Subcutaneous abdominal adipose tissue (tissue), 5 donors: ENCODE data around the gene PITPNB.

Experiments used
- H3K27ac ChIP-seq: one replicate; pipeline ENCODE4 v1.7.0; 2013; ENCODE audit warnings: low read depth, mild to moderate bottlenecking, inconsistent platforms, low read length, moderate library complexity
- H3K27me3 ChIP-seq, 5 donors: one replicate each; pipeline ENCODE4 v1.7.0; 2013; ENCODE audit warnings: low read length in 5 of 5, inconsistent platforms in 1 of 5; ENCODE audit not compliant: control insufficient read depth in 5 of 5, insufficient read depth in 4 of 5
- H3K36me3 ChIP-seq, 5 donors: one replicate each; pipeline ENCODE4 v1.7.0; 2013; ENCODE audit warnings: low read length in 5 of 5; ENCODE audit not compliant: control insufficient read depth in 5 of 5, insufficient read depth in 5 of 5
- H3K4me1 ChIP-seq, 5 donors: one replicate each; pipeline ENCODE4 v1.7.0; 2013; ENCODE audit warnings: low read length in 5 of 5, mild to moderate bottlenecking in 3 of 5, moderate library complexity in 1 of 5; ENCODE audit not compliant: control insufficient read depth in 5 of 5, insufficient read depth in 5 of 5
- H3K4me3 ChIP-seq, 5 donors: one replicate each; pipeline ENCODE4 v1.7.0; 2013; ENCODE audit warnings: low read length in 5 of 5, low read depth in 1 of 5
- H3K9ac ChIP-seq, 5 donors: one replicate each; pipeline ENCODE4 v1.7.0; 2013; ENCODE audit warnings: low read length in 5 of 5, mild to moderate bottlenecking in 4 of 5, moderate library complexity in 3 of 5
- H3K9me3 ChIP-seq, 5 donors: one replicate each; pipeline ENCODE4 v1.7.0; 2013; ENCODE audit warnings: low read length in 5 of 5; ENCODE audit not compliant: control insufficient read depth in 5 of 5
- donor health status: healthy.
- donor health status: healthy.
- donor health status: healthy.
- donor health status: healthy.
- donor health status: healthy.

The PITPNB gene

DNA sequence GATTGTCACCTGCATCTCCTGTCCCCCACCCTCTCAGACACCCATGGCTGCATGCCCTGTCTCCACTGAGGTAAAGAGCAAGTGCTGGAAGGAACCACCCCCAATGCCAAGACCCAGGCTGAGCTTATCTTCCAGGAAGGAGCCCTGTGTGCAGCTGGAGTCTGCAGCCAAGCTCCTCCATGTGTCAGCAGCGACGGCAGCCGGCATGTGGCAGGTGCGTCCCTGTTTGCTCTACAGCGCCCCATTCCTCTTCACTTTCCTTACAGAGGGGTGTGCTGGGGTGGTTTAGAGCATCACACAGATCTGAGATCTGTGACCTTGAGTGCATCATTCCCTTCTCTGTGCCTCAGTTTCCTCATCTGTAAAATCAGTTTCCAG lies 109.8 kb downstream of the PITPNB start:
- H3K9me3 ChIP-seq: no peaks in the 10 kb centered on the region
- no peak overlapping the region for H3K9ac ChIP-seq
- H3K4me3 ChIP-seq: no peak overlapping the region
- no peaks in the 10 kb centered on the region for H3K36me3 ChIP-seq
- H3K4me1 ChIP-seq: peaks cover 0 to 21% (median 13%) of the 10 kb centered on the region in 5 donors
- H3K27ac ChIP-seq: no peak overlapping the region
- no peaks in the 10 kb centered on the region for H3K27me3 ChIP-seq

DNA sequence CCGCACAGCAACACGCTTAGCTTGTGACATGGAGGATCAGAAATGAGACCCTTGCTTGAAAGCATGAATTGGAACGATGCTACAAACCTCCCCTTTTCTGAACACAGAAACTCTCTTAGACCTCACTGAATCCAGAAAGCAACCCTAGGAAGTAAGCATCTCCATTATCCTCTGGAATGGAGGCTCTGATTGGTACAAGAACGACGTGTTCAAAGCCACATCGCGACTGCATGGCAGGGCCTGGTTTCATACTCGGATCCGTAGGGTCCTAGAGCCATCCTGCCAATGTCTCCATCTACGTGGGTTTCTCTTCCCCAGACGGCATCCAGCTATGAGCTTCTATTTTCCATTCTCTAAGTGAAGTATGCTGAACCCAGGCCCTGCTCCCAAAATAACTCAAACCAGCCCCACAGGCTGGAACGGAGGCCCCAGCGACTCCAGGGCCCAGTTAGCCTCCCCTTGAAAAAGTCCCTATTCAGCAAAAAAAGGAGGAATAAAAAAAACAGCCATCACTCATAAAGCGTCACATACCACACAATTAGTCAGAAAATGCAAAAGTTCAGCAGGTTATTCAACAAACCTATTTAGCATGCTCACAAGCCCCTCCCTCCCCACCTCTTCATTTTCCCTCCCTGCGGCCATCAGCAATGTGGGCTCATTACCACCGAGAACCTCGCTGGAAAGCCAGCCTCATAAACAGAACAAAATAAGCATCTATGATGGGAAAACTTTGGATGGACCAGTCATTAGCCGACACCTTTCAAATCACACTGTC lies 110.4 kb downstream of the PITPNB start:
- Histone ChIP-seq H3K4me3 (no peak overlapping the region), H3K27ac (no peak overlapping the region), H3K9me3 (no peaks in the 10 kb centered on the region), H3K4me1 (peaks cover 0 to 21% (median 13%) of the 10 kb centered on the region in 5 donors), H3K9ac (no peak overlapping the region), H3K27me3 (no peaks in the 10 kb centered on the region), H3K36me3 (no peaks in the 10 kb centered on the region)

DNA sequence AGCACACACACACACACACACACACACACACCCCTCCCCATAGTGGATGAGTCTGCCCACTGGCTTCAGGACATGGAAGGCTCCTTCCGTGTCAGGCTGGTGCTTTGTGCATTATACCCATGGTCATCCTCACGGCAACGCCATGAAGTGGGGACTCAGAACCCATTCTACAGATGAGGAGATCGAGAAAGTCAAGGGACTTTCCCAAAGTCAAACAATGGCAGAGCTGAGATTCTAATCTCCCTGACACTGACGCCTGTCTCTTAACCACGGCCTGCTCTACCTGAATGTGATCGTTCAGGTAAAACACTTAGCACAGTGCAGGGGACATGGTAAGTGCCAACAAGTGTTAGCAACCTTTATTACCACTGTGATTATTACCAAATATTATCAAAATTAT lies 113.2 kb downstream of the PITPNB start:
- H3K9me3 ChIP-seq: no peaks in the 10 kb centered on the region
- H3K27me3 ChIP-seq: no peaks in the 10 kb centered on the region
- no peak overlapping the region for H3K27ac ChIP-seq
- H3K4me1 ChIP-seq: peaks cover 1 to 33% (median 18%) of the 10 kb centered on the region in 5 donors
- H3K9ac ChIP-seq: no peak overlapping the region
- H3K4me3 ChIP-seq: no peak overlapping the region
- H3K36me3 ChIP-seq: no peaks in the 10 kb centered on the region

DNA sequence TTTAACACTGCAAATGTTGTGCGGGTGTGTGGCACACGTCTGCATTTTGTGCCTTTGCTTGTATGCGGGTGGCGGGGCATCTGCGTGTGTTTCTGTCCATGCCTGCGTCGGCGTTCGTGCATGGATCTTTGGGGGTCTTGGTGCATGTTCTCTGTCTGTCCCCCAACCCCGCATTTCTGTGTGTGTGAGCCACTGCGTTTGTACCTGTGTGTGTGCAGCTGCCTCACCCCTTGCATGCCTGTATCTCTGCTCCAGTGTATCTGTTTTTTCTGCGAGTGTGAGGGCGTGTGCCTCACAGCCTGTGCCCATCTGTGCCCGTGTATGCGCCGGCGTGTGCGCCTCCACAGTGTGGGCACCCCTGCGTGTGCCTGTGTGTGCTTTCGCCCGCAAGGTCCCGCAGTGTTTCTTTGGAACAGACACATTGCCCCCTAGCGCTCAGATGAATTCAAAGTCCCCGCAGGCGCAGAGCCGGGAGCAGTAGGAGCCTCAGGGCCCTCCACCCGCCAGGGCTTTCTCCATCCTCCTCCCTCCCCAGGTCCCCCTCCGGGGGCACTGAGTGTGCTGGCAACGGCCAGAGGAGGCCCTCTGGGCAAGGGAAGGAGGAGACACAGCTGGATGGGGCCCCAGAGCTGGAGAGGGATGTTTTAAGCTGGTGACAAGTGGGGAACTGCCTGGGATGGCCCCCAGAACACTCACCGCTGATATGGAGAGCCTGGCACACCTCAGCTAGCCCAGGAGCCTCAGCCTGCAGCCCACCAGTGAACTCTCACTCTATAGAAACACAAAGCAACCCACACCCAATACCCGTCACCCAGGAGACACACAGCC lies 114.4 kb downstream of the PITPNB start:
- H3K9me3 ChIP-seq: no peaks in the 10 kb centered on the region
- peak overlapping the region in 2 of 5 donors; percentile 12 to 52 for H3K4me3 ChIP-seq
- H3K36me3 ChIP-seq: no peaks in the 10 kb centered on the region
- H3K27ac ChIP-seq: no peak overlapping the region
- no peak overlapping the region for H3K9ac ChIP-seq
- peaks cover 1 to 35% (median 22%) of the 10 kb centered on the region in 5 donors for H3K4me1 ChIP-seq
- peaks cover 0 to 7% (median 0%) of the 10 kb centered on the region in 5 donors for H3K27me3 ChIP-seq

DNA sequence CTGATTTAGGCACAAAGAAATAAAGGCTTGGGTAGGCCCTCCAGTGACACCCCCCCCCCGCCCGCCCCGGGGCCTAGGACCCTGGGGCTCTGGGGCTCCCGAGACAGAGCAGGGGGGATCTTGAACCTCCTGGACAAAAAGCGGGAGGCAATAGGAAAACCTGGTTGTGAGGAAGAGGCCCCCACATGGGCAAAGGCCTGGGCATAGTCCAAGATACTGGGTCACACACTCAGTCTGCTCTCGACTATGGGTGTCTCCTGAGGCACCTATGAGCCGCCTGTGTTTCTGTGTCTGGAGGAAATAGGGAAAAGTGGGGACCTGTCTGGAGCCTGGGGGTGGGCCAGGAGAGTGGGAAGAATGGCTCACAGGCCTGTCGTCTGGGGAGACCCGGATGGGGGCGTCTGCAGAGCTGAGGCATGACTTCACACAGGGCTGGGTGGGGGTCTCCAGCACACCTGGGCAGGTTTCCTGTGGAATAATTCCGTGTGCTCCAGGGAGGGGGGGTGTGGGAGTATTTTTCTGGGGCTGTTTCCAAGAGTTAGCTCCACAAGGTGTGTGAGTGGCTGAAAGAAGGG lies 115.1 kb downstream of the PITPNB start:
- Histone ChIP-seq H3K27ac (no peak overlapping the region), H3K4me1 (peaks cover 1 to 43% (median 28%) of the 10 kb centered on the region in 5 donors), H3K9me3 (no peaks in the 10 kb centered on the region), H3K27me3 (peaks cover 0 to 7% (median 0%) of the 10 kb centered on the region in 5 donors), H3K36me3 (no peaks in the 10 kb centered on the region), H3K4me3 (no peak overlapping the region), H3K9ac (no peak overlapping the region)

DNA sequence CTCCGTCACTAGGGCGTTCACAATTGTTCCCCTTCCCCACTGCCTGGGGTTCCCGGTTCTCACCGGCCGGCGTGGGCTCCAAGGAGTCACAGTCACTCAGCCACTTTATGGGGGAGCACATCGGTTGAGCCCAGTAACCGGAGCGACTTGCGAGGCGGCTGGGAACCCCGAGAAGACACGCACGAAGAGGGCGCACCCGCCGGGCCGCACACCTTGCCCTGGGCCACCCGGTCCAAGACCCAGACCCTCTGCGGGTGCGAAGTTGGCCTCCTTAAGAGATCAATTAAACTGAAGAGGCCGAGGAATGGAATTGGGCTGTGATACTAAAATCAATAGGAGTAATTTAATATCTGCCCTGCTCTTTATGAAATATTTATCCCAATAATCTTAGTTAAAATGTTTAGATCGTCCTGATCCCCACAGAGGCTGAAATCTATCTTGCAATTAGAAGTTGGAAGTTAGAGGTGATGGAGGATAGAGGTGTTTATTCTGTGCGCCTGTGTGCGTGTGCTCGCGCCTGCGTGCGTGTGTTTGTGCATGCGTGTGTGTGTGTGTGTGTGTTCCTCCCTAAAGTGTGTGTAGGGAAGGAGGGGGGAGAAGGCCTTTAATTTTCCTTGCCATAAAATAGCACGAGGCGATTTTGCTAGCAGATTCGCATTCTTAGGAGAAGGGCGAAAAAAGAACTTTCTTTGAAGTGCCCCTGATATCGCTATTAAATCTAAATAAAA lies 116.5 kb downstream of the PITPNB start:
- H3K4me3 ChIP-seq: peak overlapping the region; percentile 74 to 91 (median 77)
- no peaks in the 10 kb centered on the region for H3K9me3 ChIP-seq
- peaks cover 1 to 54% (median 41%) of the 10 kb centered on the region in 5 donors for H3K4me1 ChIP-seq
- no peaks in the 10 kb centered on the region for H3K36me3 ChIP-seq
- peak overlapping the region in 3 of 5 donors; percentile 51 to 77 (median 53) for H3K9ac ChIP-seq
- peak overlapping the region; percentile 54 for H3K27ac ChIP-seq
- H3K27me3 ChIP-seq: peaks cover 0 to 7% (median 0%) of the 10 kb centered on the region in 5 donors
